ENCODE measurements around the gene SLC48A1.
"Not testable (repeated sequence)": the region's sequence is repeated elsewhere in the genome, so short reads cannot be mapped to it uniquely, and the experiment has no call there.

SLC48A1 gene

DNA sequence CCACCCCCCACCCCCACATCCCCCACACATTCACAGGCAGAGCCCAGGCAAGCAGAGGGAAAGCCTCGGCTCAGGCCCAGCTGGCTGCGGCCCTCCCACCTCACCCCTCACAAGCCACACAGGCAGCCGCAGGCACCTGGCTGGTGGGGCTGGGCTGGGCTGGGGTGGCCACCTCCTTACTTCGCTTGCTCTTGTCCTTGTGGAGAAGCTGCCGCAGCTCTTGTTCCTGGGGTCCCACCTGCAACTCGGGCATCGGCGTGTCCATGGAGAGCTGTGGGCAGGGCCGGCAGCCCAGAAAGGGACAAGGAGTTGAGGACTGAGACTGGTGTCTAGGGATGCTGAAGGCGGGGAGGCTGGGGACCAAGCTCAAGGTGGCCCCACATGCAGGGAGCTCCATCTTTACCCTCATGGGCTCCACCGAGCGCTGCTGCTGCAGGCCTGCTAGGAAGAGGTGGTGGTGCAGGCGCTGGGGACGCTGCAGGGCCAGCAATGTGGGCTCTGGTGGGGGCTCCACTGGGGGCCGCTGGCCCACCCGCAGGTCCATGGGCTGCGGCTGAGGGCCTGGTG, 25.4 kb downstream of the SLC48A1 start:
- in situ Hi-C loops (cut with MboI; ENCODE audit: low pct_unique_long_range_greater_than_20kb, low sequenced_read_pairs), result no loop called here
- no peak for DNase-seq

DNA sequence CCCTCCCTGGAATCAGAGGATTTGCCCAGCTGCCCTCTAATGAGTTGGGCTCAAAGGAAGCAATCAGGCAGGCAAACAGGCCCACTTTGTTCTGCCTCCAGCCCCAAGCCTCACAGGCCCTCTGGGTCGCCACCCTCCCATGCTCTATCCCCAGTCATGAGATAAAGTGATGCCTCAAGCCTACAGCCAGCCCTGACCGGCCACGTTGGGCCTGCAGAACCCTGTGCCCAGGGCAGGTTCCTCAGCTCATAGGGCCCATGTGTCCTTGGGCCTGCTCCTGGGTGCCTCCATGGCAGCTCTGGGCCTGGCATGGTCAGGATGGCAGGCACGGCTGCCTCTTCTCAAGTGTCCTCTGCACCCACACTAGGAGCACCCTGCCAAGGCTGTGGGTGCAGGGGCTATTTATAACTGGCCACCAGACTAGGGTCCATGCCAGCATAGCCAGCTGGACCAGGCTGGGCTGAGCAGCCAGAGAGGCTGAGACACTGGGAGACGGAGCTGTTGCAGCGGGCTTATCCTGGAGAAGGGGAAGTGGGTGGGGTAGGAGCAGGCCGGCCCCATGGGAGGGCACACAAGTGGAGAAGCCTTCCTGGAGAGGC, 26.4 kb downstream of the SLC48A1 start:
- in situ Hi-C loops (cut with MboI; ENCODE audit: low pct_unique_long_range_greater_than_20kb, low sequenced_read_pairs), result no loop called here
- DNase-seq, result no peak

DNA sequence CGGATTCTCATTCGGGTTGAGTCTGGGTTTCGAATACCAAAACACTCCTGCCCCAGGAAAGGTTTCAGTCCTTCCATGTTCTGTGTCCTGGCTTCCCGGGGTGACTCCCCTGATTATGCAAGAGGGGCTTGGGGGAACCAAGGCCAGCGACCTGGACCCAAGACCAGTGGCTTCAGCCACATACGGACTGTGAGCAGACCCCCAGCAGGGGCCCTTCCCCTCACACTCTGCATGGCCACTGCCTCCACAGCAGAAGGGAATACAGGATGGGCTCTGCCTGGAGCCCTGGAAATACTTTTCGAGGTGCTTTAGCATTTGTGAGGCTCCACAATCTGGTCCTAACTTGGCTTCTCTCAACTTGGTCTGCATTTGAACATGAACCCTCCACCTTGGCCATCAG, 27.5 kb downstream of the SLC48A1 start:
- in situ Hi-C loops (cut with MboI; ENCODE audit: low pct_unique_long_range_greater_than_20kb, low sequenced_read_pairs), result no loop called here
- DNase-seq, result no peak

DNA sequence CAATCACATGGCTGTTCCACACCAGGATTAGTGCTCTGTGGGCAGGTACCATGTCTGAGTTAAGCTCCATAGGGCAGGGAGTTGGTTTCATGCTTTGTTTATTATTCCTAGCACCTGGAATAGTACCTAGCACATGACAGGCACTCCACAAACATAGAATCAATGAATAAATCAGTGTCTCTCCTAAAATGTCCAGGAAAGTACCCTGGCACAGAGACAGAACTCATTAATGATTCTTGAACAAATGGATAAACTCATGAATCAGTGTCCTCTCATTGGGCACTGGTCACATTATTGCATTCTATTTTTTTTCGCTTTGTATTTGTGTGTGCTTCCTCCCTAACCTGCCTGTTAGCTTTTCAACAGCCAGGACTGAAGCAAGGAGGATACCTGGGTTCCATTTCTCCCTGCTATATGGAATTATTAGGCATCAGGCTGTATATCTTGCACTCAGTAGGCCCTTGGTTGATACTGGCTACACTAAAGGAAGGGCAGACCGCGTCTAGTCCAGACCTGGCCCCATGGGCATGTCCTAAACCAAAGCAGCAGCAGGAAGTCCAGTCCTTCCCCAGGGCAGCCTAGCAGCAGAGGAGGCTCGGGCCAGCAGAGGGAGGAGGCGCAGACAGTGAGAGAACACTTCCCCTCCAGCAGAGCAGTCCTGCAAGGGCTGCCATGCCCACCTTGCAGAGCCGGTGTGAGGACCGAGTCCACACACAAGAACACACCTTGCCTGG, 28.3 kb downstream of the SLC48A1 start:
- in situ Hi-C loops (cut with MboI; ENCODE audit: low pct_unique_long_range_greater_than_20kb, low sequenced_read_pairs), result no loop called here
- no peak for DNase-seq

DNA sequence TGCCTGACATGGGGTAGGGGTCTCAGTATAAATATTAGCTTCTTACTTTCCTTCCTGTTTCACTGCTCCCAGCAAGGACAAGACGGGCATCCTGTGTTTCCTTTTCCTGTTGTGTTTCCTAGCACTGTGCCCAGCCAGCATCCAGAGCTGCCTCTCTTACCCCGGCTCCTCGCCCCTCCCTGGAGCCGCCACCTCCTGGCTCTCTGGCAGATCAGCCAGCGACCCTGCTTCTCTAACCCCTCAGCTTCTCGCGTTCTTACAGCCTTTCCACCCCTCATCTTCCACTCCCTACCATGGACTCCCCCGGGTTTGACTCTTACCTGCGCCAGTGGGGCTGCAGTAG, 28.8 kb downstream of the SLC48A1 start:
- DNase-seq, result no peak

DNA sequence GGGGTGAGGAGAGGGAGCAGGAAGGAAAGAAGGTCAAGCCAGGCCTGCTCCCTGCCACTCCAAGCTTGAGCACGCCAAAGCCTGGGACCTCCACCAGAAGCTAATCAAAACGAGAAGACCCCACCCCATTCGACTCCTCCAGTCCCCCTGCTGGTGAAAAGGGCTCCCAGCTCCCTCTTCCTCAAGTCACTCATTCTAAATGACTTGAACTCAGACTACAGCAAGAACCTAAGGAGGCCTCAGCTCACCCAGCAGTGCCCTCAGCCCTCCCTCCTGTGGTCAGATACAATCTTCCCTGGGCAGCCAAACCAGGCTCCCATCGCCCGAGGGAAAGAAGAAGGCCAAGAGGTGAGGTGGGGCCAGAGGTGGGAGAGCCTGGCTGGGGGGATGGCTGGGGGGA, 29.3 kb downstream of the SLC48A1 start:
- DNase-seq, result no peak
- in situ Hi-C loops (cut with MboI; ENCODE audit: low pct_unique_long_range_greater_than_20kb, low sequenced_read_pairs), result no loop called here

More for the DNA sequence above, 28.8 kb downstream of the SLC48A1 start:
- in situ Hi-C loops (cut with MboI; ENCODE audit: low pct_unique_long_range_greater_than_20kb, low sequenced_read_pairs), result no loop called here

DNA sequence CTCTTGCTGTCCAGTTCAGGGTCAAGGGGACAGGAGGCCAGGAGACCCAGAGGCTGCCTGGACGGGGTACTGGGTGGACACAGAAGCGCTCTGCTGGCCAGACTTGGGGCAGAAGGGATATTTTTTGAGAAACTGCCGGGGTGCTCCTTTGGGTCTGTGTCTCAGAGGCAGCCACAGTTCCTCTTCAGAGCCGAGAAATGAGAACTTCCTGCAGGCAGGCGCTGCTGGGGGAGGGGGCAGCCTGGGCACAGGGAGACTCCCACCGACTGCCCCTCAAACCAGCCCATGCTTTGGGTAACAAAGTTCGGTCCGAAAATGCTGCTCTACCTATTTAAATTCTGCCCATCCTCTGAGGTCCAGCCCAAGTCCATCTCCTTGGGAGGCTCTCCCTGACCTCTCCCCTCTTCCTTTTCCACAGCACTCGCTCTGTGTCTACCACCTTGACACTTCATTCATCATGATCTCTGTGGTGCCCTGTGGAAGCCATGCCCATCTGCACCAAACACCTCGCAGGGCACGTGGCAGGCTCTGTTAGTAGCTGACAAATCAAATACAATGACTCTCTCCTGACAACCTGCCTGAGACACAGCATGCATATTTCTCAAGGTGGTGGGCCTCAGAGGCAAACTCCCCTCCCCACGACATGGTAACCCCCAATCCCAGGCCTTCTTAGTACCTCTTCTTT, 30.3 kb downstream of the SLC48A1 start:
- in situ Hi-C loops (cut with MboI; ENCODE audit: low pct_unique_long_range_greater_than_20kb, low sequenced_read_pairs), result no loop called here
- DNase-seq, result peak; percentile 42

DNA sequence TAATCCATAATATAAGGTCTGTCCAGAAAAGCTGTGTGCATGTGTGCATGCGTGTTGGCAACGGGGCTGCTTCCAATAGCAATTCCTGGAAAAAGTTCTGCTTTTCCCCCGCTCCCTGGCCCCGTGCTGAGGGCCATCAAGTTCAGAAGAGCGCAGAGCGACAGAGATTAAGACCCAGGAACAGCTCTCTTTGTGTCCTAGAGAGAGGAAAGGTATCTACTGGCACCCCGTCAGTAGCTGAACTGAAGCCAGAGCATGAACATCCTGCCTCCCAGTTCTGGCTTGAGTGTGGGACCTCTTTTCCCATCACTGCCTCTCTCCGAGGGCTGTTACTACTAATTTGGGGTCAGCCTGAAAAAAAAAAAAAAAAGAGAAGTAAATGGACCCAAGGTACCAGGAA, 31.1 kb downstream of the SLC48A1 start:
- in situ Hi-C loops (cut with MboI; ENCODE audit: low pct_unique_long_range_greater_than_20kb, low sequenced_read_pairs), result no loop called here
- DNase-seq, result no peak

DNA sequence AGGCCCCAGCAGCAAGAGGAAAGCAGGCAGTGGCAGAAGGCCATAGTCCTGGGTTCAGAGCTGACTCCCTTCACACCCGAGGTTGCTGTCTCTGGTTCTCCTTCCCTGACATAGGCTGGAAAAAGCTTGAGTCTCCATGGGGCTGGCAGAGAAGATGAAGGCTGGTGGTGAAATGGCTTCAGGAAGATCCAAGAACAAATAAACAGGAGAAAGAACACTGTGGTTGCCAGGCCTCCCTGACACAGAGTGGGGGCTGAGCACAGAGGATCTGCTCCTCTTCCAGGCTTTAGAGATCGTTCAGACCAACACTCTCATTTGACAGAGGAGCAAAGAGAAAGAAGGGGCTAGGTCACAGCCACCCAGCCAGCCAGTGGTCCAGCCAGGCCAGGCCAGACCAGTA, 32.4 kb downstream of the SLC48A1 start:
- no peak for DNase-seq
- in situ Hi-C loops (cut with MboI; ENCODE audit: low pct_unique_long_range_greater_than_20kb, low sequenced_read_pairs), result no loop called here

DNA sequence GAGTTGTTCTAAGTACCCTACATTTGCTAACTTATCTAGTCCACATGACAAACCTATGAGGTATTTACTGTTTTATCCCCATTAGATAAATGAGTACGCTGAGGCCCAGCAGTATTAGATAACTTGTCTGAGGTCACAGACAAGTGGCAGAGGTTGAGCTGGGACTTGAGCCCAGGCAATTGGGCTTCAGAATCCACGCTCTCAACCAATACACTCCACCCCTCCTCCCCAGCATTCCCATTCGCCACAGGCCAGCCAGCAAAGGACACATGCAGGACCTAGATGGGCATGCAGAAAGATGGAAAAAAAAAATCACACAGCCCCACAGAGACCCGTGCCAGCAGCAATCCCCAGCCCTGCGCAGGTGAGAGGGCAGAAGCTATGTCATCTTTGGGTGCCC, 34.3 kb downstream of the SLC48A1 start:
- DNase-seq, result no peak
- in situ Hi-C loops (cut with MboI; ENCODE audit: low pct_unique_long_range_greater_than_20kb, low sequenced_read_pairs), result no loop called here

DNA sequence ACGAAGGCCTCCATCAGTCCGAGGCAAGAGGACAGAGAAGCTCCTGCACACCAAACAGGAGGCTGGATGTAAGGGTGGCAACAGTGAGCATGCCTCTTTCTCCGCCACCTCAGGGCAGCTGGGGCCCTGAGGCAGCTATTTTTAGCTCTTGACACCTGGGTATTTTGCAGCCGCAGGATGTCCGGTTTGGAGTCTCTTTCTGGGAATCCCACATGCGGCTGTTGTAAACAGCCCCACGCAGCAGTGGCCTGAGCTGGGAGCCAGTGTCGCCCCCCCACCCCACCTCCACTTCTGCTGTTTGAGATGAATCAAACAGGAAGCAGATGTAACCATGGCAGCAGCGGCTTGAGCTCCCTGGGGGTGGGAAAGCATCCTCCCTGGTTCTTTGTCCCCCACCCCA, 35.0 kb downstream of the SLC48A1 start:
- DNase-seq, result peak; percentile 94
- in situ Hi-C loops (cut with MboI; ENCODE audit: low pct_unique_long_range_greater_than_20kb, low sequenced_read_pairs), result no loop called here

DNA sequence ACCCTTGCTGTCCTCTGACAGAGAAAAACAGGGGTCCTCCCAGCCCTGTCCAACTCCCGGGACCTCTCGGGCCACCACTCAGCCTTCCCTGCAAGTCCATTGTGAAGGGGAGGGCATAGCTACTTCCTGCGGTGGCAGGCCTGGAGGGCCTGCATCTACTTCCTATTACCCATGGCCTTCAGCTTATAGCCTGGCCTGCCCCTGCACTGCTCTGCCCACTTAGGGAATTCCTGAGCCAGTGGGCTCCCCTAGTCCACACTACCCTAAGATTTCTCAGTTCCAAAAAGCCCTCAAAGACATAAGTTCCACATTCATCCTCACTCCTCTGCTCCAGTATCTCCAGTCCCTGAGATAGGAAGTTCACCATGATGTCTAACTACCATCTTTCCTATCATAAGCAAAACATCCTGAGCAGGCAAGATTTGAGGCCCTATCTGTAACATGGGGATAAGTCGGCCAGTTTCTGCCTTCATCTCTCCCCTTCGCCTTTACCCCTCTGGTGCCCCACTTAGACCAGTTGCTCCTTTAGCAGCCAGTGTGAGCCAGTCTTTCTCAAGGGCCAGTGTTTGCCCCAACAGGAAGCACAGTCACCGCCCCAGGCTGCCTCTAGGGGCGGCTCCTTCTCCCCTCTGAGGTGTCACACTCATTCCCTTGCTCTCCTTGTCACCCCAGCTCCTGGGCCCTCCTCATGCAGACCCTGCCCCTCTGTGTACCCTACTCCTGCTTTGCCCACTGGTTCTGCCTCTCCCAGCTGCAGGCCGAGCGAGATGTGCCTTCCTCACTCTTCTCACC, 35.7 kb downstream of the SLC48A1 start:
- peak; percentile 51 for DNase-seq
- in situ Hi-C loops (cut with MboI; ENCODE audit: low pct_unique_long_range_greater_than_20kb, low sequenced_read_pairs), result no loop called here

DNA sequence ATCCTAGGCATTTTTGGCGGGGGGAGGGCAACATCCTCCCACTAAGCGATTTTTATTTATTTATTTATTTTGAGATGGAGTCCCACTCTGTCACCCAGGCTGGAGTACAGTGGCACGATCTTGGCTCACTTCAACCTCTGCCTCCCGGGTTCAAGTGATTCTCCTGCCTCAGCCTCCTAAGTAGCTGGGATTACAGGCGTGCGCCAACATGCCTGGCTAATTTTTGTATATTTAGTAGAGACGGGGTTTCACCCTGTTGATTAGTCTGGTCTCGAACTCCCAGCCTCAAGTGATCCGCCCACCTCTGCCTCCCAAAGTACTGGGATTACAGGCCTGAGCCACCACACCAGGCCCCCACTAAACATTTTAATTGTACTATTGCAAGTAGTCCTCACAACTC, 36.5 kb downstream of the SLC48A1 start:
- in situ Hi-C loops (cut with MboI; ENCODE audit: low pct_unique_long_range_greater_than_20kb, low sequenced_read_pairs); DNase-seq: not testable (repeated sequence)

DNA sequence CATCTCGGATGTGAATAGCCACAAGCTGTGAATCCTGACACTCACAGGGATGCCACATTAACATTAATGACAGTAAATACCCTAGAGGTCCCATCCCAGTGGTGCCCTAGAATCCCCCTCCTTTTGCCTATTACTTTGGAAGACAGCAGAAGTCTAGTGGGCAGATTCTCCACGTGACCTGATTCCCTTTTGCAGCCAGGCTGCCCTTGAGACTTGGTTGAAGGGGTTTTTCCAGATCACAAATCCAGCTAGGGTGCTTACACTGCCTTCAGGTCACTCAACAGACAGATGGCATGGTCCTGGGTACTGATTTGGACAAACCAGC, 38.0 kb downstream of the SLC48A1 start:
- in situ Hi-C loops (cut with MboI; ENCODE audit: low pct_unique_long_range_greater_than_20kb, low sequenced_read_pairs), result no loop called here
- DNase-seq, result no peak

DNA sequence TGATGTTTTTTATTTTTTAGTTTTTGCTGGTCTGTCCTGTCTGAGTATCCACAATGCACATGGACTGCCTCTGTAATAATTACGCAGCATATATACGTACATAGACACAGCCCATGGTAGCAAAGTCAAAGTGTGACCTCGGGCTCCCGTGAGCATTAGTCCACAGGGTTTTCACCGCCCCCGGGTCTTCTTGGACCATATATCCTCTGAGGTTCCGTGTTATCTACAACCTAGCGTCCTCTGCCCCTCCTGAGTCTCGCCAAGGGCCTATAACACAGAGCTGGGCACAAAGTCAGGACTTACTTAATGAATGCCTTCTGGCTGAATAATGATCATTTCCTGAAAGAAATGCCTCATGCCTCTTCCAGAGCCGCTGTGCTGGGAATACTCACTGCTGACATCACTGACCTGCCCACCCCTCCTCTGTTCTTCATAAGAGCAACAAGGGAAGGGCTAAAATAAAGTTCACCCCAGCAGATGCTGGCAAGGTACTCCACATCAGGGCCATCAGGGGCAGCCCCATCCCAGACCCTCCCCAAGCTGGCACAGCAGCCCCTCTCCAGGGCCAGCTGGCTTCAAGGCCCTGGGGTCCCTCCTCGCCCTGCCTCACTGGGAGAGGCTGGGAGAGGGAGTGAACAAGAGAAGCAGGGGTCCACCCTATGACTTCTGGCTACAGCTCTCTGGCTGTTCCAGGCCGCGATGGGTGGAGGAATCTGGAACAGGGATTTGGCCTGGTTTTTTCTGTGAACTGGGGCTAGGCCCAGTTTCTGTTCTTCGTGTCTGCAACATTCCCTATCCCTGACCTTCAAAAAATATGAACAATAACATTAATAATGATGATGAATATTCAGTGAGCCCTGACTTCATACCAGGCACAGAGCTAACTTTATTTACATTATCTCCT, 38.8 kb downstream of the SLC48A1 start:
- DNase-seq, result no peak
- in situ Hi-C loops (cut with MboI; ENCODE audit: low pct_unique_long_range_greater_than_20kb, low sequenced_read_pairs), result no loop called here

DNA sequence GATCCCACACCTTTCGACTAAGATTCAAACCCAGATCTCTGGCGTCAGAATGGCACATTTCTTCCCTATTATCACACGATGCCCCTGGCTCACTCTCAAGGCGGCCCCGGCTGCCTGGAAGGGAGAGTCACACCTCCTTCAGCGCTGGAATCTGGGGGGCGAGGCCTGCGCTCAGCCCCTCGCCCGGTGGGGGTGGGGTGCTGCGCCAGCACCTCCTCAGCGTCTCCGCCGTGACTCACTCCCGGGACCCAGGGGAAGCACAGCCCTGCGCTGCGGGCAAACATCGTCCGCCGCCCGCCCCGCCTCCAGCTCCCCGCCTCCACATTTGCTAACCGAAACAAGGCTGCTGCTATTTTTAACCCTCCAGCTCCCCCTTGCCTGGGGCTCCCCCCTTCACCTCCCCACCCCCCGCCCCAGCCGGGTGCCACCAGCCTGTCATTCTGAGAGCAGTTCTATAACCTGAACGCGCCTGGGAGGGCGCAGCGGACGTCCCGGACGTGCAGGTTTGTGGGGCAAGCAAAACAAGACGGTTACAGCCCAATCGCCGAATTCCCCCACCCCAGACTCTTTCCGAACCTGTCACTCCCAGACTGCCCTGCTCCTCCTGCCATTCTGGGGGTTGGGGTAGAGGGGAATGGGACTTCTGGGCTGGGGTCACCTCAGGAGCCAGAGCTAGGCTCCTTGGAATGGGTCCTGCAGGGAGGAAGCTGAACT, 39.9 kb downstream of the SLC48A1 start:
- DNase-seq, result peak; percentile 92
- in situ Hi-C loops (cut with MboI; ENCODE audit: low pct_unique_long_range_greater_than_20kb, low sequenced_read_pairs), result no loop called here

DNA sequence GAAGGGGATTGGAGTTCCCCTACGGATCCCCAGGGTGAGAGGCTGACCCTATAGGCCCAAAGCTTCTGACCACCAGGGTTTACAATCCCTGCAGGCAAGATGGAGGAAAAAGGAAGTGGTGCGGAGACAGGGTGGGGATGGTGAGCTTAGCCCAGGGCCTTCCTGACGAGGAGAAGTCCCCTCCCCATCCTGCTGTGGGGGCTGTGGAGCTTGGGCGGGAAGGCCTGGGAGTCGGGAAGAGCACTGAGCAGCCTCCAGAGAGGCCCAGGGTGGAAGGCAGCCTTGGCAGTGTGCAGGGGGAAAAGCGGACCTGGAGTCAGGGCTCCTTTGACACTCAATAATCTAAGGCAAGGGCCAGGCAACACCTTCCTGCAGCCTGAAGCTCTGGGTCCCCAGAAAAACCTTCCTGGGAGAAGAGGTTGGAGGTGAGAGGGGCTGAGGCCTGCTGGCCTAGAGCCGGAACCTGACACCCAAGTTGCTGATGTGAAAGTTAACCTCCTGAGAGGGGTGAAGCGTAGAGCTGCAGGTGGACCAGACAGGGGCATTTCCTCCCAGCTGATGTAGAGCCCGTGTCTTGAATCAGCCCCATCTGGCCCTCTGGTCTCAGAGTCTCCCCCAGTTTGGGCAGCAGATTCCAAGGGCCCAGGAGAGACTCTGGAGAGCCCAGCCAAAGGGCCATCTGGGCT, 40.6 kb downstream of the SLC48A1 start:
- no peak for DNase-seq
- in situ Hi-C loops (cut with MboI; ENCODE audit: low pct_unique_long_range_greater_than_20kb, low sequenced_read_pairs), result no loop called here
